HepG2 (cell line): Measurements from ENCODE around the gene RHBDF2. TPM values are rescaled to one million over a fixed set of nuclear protein-coding genes. Genes with fewer than 3 reads are reported as not detected.
"Not testable (repeated sequence)": the region's sequence is repeated elsewhere in the genome, so short reads cannot be mapped to it uniquely, and the experiment has no call there.

Experiments
- ATAC-seq: fragments of 200-7000 bp; cut with Tn5 transposase; 3 replicates; pipeline ENCODE4 v1.9.1; 2020; ENCODE audit warnings: mild to moderate bottlenecking, moderate library complexity
- BruUV-seq: library from RNA; stranded (reverse); fragments of 400-500 nt; replicated peaks from 2 replicates; lab custom pipeline; 2021; lab: Mats Ljungman, UMichigan
- CTCF ChIA-PET: fragments of 300-600 bp; formaldehyde crosslinking; extraction: SDS; loops from one replicate; lab custom pipeline; 2021; ENCODE audit warnings: low total read pairs, inconsistent platforms, low intra/inter-chr PET ratio; lab: Yijun Ruan, JAX
- POLR2A ChIA-PET: fragments of 350-600 bp; sonication (Branson Sonifier 250); formaldehyde crosslinking; loops from one replicate; lab custom pipeline; 2020; ENCODE audit warnings: antibody characterized with exemption, inconsistent platforms; lab: Yijun Ruan, JAX
- DNase-seq: peaks from one replicate; pipeline ENCODE4 v3.0.0-alpha.2; 2015; ENCODE audit warnings: low spot score
- FAIRE-seq: peaks from 3 replicates; lab custom pipeline; 2011; peaks lifted over from hg19 to GRCh38; lab: Jason Lieb, UNC
- H2AFZ ChIP-seq: one replicate; pipeline ENCODE4 v1.6.1; 2011; ENCODE audit warnings: low read length, inconsistent platforms
- H3K27ac ChIP-seq: fragments of 300-600 bp; 3 replicates; pipeline ENCODE4 v1.8.0; 2011; ENCODE audit warnings: mixed run types, mild to moderate bottlenecking, mixed read lengths, low read length, inconsistent platforms; ENCODE audit not compliant: insufficient read depth; ENCODE audit errors: extremely low read length
- H3K27me3 ChIP-seq, 2 experiments: fragments of 200-600 bp in 1 of 2; 2 replicates in 1 of 2; 3 replicates in 1 of 2; pipeline versions ENCODE4 v1.6.0 to v1.8.0; 2011; ENCODE audit warnings: low read length in 2 of 2, mild to moderate bottlenecking in 2 of 2, moderate library complexity in 2 of 2, inconsistent platforms in 1 of 2; ENCODE audit not compliant: insufficient read depth in 2 of 2, control insufficient read depth in 1 of 2
- H3K36me3 ChIP-seq, 2 experiments: fragments of 200-600 bp in 1 of 2; replicated peaks in 1 of 2; 2 replicates in 1 of 2; 3 replicates in 1 of 2; pipeline versions ENCODE4 v1.5.1 to v1.8.0; 2011; ENCODE audit warnings: low read length in 2 of 2, inconsistent platforms in 1 of 2; ENCODE audit not compliant: insufficient read depth in 2 of 2, control insufficient read depth in 1 of 2
- H3K4me1 ChIP-seq: 2 replicates; pipeline ENCODE4 v1.5.1; 2012; ENCODE audit warnings: low read length, inconsistent platforms; ENCODE audit not compliant: insufficient read depth
- H3K4me2 ChIP-seq: 2 replicates; pipeline ENCODE4 v1.6.0; 2011; ENCODE audit warnings: low read depth, low read length, inconsistent platforms
- H3K4me3 ChIP-seq, 3 experiments: fragments of 200-600 bp in 1 of 3; sonication (generic), shearing (Covaris generic) in 1 of 3; replicated peaks in 1 of 3; 2 replicates each; pipeline ENCODE4 v1.5.1; 2011 to 2016; ENCODE audit warnings: low read length in 3 of 3, inconsistent platforms in 2 of 3, low read depth in 2 of 3, mild to moderate bottlenecking in 2 of 3, control low read depth in 1 of 3, mixed read lengths in 1 of 3; ENCODE audit not compliant: insufficient read depth in 1 of 3
- H3K79me2 ChIP-seq: one replicate; pipeline ENCODE4 v1.6.1; 2011; ENCODE audit warnings: low read length, inconsistent platforms; ENCODE audit not compliant: insufficient read depth
- H3K9ac ChIP-seq: 2 replicates; pipeline ENCODE4 v1.6.0; 2011; ENCODE audit warnings: mild to moderate bottlenecking, low read depth, low read length, inconsistent platforms; ENCODE audit not compliant: insufficient read depth
- H3K9me3 ChIP-seq: 2 replicates; pipeline ENCODE4 v1.5.1; 2012; ENCODE audit warnings: mild to moderate bottlenecking, low read length
- H4K20me1 ChIP-seq: 2 replicates; pipeline ENCODE4 v1.6.0; 2011; ENCODE audit warnings: inconsistent platforms, mild to moderate bottlenecking, low read length, moderate library complexity; ENCODE audit not compliant: insufficient read depth
- ADNP ChIP-seq: sonication (generic); formaldehyde crosslinking; IDR thresholded peaks from 2 replicates; pipeline ENCODE4 v1.4.0; 2020; ENCODE audit warnings: missing genetic modification reagents
- GFI1 ChIP-seq: sonication (generic); formaldehyde crosslinking; IDR thresholded peaks from 2 replicates; pipeline ENCODE4 v1.5.0; 2020; ENCODE audit warnings: missing genetic modification reagents, mild to moderate bottlenecking, borderline replicate concordance
- WGBS: methylation state at CpG from one replicate; pipeline ENCODE4 v1.1.6; 2017; ENCODE audit warnings: low lambda C conversion rate; 5-methylcytosine and 5-hydroxymethylcytosine counted together
- in situ Hi-C: cut with HindIII; loops from 2 replicates; pipeline ENCODE4 v1.10.0; 2017; ENCODE audit warnings: low pct_unique_long_range_greater_than_20kb; ENCODE audit not compliant: extremely low pct_ligation_motif_present
- intact Hi-C: fragments of 100-400 bp; cut with micrococcal nuclease; formaldehyde crosslinking; loops from one replicate; pipeline ENCODE4 v1.10.0; 2022; ENCODE audit not compliant: unreplicated experiment
- polyA plus RNA-seq, 8 experiments: library from polyadenylated mRNA; depleted of rRNA in 3 of 8; stranded (reverse) in 7 of 8; unstranded in 1 of 8; fragments of >200 nt; fragmentation: Illumina TruSeq in 4 of 8; extraction: Trizol in 4 of 8; gene quantifications; 2 replicates each; pipeline versions ENCODE4 v1.2.1 to v1.2.3, GENCODE V29; 2011 to 2016; ENCODE audit warnings: low read depth in 4 of 8, missing spikeins in 1 of 8, mixed read lengths in 1 of 8; ENCODE audit not compliant: insufficient read depth in 1 of 8
- total RNA-seq, 5 experiments: library from RNA; depleted of rRNA; stranded (reverse); fragments of >200 nt; fragmentation: Illumina TruSeq; extraction: Trizol; gene quantifications; 2 replicates each; pipeline ENCODE4 v1.2.3, GENCODE V29; 2016; ENCODE audit warnings: low read depth in 1 of 5
- TF ChIP-seq, protein P1 (sequence below): sonication (generic); formaldehyde crosslinking; IDR thresholded peaks from 2 replicates; pipeline ENCODE4 v1.9.0; 2022; ENCODE audit warnings: missing genetic modification reagents, mild to moderate bottlenecking, borderline replicate concordance
- TF ChIP-seq, protein P2 (sequence below): sonication (generic); formaldehyde crosslinking; IDR thresholded peaks from 2 replicates; pipeline ENCODE4 v1.5.0; 2020; ENCODE audit warnings: mild to moderate bottlenecking, missing genetic modification reagents, borderline replicate concordance

The RHBDF2 gene
- total and polyA plus RNA-seq, 2 of the 13 experiments (the other 11 are each of a cell fraction or from before 2014, with no cell fraction given) = 7.8 to 24.2 TPM

DNA sequence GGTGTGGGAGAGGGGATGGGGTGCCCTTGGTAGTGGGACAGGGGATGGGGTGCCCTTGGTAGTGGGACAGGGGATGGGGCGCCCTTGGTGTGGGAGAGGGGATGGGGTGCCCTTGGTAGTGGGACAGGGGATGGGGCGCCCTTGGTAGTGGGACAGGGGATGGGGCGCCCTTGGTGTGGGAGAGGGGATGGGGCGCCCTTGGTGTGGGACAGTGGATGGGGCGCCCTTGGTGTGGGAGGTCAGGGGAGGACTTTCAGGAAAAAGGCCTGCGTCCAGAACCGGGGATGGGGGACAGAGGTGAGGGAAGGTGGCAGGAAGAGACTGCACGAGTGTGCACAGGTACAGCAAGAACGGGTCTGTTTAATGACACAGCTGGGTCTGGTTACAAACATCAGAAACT lies 25.8 kb upstream of the RHBDF2 start:
- in situ Hi-C loops, H4K20me1 ChIP-seq, FAIRE-seq, H3K79me2 ChIP-seq, ATAC-seq, H2AFZ ChIP-seq, H3K9ac ChIP-seq, H3K27ac ChIP-seq, BruUV-seq, DNase-seq, intact Hi-C loops, H3K36me3 ChIP-seq, H3K9me3 ChIP-seq, H3K27me3 ChIP-seq: not testable (repeated sequence)
- H3K4me1 ChIP-seq = peaks cover 91% of the 10 kb centered on the region
- ChIA-PET CTCF (interaction anchor here (1.2 kb wide), 1 partner anchor 20 kb away, joined by 6 read pairs; no protein-coding TSS in a partner anchor), POLR2A (interaction anchor here (1.1 to 4.0 kb wide), 7 partner anchors 10 to 68 kb away, joined by 3 to 19 read pairs (median 6); partner anchors contain the start of gene CYGB)
- 43% methylated on average over 9 of the region's 9 CpGs for WGBS
- peak overlapping the region in 1 of 3 experiments; percentile 39; a peak in 1 of 6 replicates for H3K4me3 ChIP-seq
- TF ChIP-seq, protein P1, sequence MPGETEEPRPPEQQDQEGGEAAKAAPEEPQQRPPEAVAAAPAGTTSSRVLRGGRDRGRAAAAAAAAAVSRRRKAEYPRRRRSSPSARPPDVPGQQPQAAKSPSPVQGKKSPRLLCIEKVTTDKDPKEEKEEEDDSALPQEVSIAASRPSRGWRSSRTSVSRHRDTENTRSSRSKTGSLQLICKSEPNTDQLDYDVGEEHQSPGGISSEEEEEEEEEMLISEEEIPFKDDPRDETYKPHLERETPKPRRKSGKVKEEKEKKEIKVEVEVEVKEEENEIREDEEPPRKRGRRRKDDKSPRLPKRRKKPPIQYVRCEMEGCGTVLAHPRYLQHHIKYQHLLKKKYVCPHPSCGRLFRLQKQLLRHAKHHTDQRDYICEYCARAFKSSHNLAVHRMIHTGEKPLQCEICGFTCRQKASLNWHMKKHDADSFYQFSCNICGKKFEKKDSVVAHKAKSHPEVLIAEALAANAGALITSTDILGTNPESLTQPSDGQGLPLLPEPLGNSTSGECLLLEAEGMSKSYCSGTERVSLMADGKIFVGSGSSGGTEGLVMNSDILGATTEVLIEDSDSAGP (CRISPR knock-in tag) = 0 out of 2 replicates have a peak, but pooled peaks have one; percentile 19
- peak overlapping the region; percentile 64 for H3K4me2 ChIP-seq

DNA sequence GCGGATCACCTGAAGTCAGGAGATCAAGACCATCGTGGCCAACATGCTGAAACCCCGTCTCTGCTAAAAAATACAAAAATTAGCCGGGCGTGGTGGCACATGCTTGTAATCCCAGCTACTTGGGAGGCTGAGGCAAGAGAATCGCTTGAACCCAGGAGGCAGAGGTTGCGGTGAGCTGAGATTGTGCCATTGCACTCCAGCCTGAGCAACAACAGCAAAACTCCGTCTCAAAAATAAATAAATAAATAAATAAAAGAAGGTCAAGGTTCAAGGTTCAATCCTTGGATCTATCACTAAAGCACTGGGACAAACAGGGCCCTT lies 24.2 kb upstream of the RHBDF2 start:
- H3K9ac ChIP-seq, H3K9me3 ChIP-seq, H3K36me3 ChIP-seq, BruUV-seq, in situ Hi-C loops, H2AFZ ChIP-seq, ATAC-seq, DNase-seq, H4K20me1 ChIP-seq, H3K79me2 ChIP-seq, FAIRE-seq: not testable (repeated sequence)
- Histone ChIP-seq H3K4me2 (peak overlapping the region; percentile 96), H3K4me3 (peak overlapping the region in 1 of 3 experiments; percentile 70; a peak in 3 of 6 replicates), H3K4me1 (peaks cover 91% of the 10 kb centered on the region), H3K27ac (peak overlapping the region; percentile 62), H3K27me3 (peaks cover 4 to 11% of the 10 kb centered on the region in 2 experiments)
- intact Hi-C loops = loop anchor here (2.0 kb wide), 1 partner anchor 61 kb away; no protein-coding TSS in a partner anchor
- 14% methylated on average over 8 of the region's 8 CpGs for WGBS
- ChIA-PET POLR2A (interaction anchor here (1.0 to 5.7 kb wide), 15 partner anchors 8 to 146 kb away, joined by 3 to 50 read pairs (median 7); partner anchors contain the start of genes PRCD and RHBDF2), CTCF (interaction anchor here (1.1 to 1.2 kb wide), 2 partner anchors 22 to 32 kb away, joined by 3 to 4 read pairs; no protein-coding TSS in a partner anchor)
- TF ChIP-seq, protein P2, sequence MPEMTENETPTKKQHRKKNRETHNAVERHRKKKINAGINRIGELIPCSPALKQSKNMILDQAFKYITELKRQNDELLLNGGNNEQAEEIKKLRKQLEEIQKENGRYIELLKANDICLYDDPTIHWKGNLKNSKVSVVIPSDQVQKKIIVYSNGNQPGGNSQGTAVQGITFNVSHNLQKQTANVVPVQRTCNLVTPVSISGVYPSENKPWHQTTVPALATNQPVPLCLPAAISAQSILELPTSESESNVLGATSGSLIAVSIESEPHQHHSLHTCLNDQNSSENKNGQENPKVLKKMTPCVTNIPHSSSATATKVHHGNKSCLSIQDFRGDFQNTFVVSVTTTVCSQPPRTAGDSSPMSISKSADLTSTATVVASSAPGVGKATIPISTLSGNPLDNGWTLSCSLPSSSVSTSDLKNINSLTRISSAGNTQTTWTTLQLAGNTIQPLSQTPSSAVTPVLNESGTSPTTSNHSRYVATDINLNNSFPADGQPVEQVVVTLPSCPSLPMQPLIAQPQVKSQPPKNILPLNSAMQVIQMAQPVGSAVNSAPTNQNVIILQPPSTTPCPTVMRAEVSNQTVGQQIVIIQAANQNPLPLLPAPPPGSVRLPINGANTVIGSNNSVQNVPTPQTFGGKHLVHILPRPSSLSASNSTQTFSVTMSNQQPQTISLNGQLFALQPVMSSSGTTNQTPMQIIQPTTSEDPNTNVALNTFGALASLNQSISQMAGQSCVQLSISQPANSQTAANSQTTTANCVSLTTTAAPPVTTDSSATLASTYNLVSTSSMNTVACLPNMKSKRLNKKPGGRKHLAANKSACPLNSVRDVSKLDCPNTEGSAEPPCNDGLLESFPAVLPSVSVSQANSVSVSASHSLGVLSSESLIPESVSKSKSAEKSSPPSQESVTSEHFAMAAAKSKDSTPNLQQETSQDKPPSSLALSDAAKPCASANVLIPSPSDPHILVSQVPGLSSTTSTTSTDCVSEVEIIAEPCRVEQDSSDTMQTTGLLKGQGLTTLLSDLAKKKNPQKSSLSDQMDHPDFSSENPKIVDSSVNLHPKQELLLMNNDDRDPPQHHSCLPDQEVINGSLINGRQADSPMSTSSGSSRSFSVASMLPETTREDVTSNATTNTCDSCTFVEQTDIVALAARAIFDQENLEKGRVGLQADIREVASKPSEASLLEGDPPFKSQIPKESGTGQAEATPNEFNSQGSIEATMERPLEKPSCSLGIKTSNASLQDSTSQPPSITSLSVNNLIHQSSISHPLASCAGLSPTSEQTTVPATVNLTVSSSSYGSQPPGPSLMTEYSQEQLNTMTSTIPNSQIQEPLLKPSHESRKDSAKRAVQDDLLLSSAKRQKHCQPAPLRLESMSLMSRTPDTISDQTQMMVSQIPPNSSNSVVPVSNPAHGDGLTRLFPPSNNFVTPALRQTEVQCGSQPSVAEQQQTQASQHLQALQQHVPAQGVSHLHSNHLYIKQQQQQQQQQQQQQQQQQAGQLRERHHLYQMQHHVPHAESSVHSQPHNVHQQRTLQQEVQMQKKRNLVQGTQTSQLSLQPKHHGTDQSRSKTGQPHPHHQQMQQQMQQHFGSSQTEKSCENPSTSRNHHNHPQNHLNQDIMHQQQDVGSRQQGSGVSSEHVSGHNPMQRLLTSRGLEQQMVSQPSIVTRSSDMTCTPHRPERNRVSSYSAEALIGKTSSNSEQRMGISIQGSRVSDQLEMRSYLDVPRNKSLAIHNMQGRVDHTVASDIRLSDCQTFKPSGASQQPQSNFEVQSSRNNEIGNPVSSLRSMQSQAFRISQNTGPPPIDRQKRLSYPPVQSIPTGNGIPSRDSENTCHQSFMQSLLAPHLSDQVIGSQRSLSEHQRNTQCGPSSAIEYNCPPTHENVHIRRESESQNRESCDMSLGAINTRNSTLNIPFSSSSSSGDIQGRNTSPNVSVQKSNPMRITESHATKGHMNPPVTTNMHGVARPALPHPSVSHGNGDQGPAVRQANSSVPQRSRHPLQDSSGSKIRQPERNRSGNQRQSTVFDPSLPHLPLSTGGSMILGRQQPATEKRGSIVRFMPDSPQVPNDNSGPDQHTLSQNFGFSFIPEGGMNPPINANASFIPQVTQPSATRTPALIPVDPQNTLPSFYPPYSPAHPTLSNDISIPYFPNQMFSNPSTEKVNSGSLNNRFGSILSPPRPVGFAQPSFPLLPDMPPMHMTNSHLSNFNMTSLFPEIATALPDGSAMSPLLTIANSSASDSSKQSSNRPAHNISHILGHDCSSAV (CRISPR knock-in tag) = 0 out of 2 replicates have a peak, but pooled peaks have one; percentile 21
- TF ChIP-seq ADNP (CRISPR knock-in tag) (peak; percentile 4; the same call in 1 of the 2 replicates), GFI1 (CRISPR knock-in tag) (0 out of 2 replicates have a peak, but pooled peaks have one; percentile 66)
